GM19372 (cell line): ENCODE results near the gene PODXL.
A peak's percentile ranks its signal among the peaks of the same experiment; 100 is the strongest.
"Not testable (repeated sequence)": the region's sequence is repeated elsewhere in the genome, so short reads cannot be mapped to it uniquely, and the experiment has no call there.

ENCODE experiments used
- ATAC-seq: cut with Tn5 transposase; IDR thresholded peaks from one replicate; pipeline ENCODE4 v1.9.1; 2021; ENCODE audit warnings: mild to moderate bottlenecking, low read depth, moderate library complexity; ENCODE audit not compliant: unreplicated experiment

PODXL gene

GRCh38 chr7:131513245-131514061, 43.0 kb downstream of the PODXL start:
- ATAC-seq: peak; percentile 88

GRCh38 chr7:131511774-131512535, 44.5 kb downstream of the PODXL start:
- no peak for ATAC-seq

DNA sequence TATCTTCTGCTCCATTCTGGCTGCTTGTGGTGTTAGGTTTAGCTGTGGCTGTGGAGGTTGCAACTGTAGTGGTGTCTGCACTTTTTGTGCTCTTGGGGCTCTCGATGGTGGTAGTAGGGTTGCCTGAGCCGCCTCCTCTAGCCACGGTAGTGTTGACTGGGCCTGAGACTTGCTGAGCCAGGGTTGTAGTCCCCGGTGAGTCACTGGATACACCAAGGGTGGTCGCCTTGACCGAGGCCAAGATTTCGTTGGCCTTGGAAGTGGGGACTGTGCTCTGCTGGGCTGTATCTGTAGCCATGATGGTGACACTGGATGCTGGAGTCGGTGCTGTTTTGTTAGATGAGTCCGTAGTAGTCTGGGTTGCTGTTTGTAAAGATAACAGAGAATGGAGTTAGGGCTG, 45.4 kb downstream of the PODXL start:
- no peak for ATAC-seq

GRCh38 chr7:131509781-131510180, 46.6 kb downstream of the PODXL start:
- ATAC-seq: no peak

- ATAC-seq: no peak
Measured at GRCh38 chr7:131508754-131509486, 47.5 kb downstream of the PODXL start.

DNA sequence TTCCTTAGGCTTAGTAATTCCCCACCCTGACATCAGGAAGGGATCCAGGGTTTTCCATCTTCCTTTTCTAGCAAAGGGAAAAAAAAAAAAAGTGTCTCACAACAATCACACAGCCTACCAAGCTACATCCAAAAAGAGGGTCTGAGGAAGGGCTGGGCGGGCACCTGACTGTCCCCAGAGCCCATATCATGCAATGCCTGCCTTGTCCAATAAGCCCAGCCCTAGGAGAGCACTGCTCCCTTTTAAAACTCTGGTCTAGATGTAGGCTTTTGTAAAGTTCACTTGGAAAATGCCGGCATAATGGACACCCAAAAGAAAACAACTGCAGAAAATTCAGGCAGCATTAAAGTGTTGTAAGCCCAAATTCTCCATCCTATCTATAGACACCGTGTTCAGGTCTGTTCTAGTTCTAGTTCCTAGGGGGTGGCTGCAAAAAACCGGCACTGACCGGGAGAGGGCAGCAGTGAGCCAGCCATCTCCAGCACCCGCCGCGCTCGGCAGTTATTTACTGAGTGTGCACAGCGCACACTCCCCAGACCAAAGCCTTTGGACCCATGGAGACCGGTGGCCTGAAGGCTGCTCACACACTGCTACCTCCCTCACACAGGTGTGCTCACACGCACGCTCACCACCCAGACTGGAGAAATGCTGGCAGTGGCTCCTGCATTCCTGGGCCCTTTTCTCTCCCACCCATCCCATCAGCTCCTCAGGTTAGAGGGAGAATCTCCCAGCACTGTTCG, 48.7 kb downstream of the PODXL start:
- ATAC-seq: peak; percentile 80

DNA sequence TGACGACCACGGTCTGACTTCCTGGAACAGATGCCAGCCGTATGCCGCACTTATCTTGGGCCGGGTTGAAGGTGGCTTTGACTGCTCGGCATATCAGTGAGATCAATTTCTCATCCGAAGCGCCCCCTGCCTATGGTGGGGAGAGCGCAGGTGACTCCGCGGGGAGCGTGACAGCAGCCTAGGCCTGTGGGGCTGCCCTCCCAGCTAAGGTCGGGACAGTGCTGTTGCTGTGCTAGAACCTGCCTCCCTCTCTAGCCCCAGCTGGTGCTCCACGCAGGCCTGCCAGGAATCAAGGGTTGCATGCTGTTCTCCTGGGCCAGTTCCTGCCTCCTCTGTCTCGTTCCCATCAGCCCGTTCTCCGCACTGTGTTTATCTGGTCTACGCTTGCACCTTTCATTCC, 49.8 kb downstream of the PODXL start:
- no peak for ATAC-seq

DNA sequence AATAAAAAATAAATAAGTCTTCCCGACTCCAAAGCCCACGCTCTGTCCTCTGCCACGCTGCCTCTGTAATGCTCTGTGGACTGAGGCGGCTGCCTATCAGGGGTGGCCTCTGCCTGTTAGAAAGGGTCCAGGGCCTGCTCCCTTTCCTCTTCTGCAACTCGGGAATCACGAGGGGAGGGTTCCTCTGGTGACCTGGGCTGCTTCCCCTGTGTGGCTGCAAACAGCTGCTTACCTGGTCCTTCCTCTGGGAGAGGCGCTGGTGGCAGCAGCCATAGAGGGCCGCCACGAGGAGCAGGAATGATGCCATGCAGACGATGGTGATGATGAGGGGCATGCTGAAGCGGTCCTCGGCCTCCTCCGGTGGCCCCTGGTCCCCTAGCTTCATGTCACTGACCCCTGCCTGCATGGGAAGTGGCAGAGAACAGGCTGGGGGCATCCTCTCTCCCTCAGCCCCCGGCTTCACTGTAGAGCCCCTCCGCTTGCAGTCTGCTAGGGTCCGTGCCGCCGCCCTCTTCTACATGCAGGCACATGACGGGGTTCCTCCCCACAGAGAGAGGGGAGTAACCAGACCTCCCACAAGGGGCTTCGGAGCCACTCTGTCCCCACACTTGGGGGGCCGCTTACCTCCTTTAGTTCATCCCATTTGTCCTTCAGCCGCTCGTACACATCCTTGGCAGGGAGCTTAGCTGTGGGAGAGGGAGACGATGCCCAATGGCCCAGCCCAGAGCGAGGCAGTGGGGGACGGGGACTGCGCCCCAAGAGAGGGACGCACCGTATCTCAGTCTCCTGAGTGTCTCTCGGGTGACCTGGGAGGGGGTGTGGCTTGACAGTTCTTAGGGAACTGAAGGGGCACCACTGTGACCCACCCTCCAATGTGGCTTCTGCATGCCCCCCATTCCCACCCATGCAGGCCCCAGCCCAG, 50.5 kb downstream of the PODXL start:
- ATAC-seq: no peak

DNA sequence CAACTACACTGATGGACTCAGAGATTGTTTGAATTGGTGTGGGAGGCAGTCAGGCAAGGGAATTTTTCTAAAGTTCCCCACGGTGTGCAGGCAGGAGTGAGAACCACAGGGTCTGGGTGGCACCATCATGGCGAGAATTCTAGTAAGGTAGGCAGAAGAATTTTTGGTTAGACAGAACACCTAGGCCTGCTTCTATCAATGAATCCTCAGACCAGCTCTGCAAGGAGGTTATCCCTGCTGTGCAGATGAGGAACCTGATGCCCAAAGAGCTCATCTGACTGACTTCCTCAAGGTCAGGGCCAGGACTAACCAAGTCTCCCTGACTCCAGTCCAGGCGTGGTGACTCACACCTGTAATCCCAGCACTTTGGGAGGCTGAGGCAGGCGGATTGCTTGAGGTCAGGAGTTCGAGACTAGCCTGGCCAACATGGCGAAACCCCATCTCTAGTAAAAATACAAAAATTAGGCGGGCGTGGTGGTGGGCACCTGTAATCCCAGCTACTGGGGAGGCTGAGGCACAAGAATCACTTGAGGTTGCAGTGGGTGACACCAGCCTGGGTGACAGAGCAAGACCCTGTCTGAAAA, 51.3 kb downstream of the PODXL start:
- ATAC-seq: not testable (repeated sequence)

DNA sequence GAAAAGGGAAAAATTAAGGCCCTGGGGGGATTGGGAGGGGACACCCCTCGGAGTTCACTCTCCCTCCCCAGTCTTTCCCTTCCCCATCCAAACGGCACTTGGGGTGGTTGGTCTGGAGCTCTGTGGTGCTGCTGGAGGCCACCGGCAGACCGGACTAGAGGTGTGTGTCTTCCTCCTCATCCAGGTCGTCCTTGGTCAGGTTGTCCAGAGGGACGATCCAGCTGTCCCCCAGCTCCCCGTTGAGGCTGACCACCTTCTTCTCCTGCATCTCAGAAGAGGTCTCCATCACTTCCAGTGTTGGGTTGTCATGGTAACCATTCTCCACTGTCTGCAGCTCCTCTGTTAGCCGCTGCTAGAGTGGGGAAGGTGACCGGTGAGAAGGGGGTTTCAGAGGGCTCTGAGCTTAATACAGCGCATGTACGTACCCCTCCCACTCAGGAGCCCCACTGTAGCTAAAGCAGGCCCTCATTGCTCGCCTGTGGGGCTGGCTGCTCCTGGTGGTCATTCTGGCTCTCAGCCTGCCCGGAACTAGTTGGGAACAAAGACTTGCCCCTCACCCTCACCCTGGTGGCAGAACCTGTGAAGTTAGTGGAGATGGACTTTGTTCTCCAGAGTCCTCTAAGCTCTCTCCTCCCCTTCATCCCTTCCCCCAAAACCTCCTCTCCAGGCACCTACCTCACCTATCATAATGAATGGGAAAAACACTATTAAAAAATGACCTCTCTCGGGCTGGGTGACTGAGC, 52.1 kb downstream of the PODXL start:
- no peak for ATAC-seq

- no peak for ATAC-seq
Measured at GRCh38 chr7:131503639-131504038, 52.8 kb downstream of the PODXL start.

GRCh38 chr7:131502810-131503508, 53.5 kb downstream of the PODXL start:
- ATAC-seq: no peak

- ATAC-seq: no peak
Measured at GRCh38 chr7:131501930-131502685, 54.3 kb downstream of the PODXL start.

GRCh38 chr7:131501422-131501821, 55.0 kb downstream of the PODXL start:
- peak; percentile 84 for ATAC-seq

DNA sequence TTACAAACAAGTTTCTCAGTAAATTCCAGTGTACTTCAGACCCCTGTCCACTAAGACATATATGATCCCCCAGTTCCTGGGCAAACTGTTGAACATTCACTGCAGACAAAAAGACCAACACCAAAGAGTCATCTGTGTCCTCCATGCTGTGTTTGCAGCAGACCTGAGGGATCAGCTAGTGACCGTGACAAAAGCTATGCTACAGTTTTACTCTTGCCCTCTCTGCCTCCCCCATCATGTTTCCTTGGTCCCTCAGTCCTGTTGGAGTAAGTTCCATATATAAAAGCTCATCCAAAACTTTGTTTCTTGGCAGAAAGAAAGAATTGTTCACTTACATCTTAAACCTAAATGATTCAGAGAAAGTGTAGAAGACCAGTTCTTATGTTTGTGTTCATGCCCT, 56.1 kb downstream of the PODXL start:
- ATAC-seq: no peak

- ATAC-seq: no peak
Measured at GRCh38 chr7:131499801-131500200, 56.6 kb downstream of the PODXL start.

GRCh38 chr7:131498237-131498885, 58.1 kb downstream of the PODXL start:
- ATAC-seq: no peak
